Sigmoid colon (tissue), 7 donors: Measurements from ENCODE around the gene SRPX. TPM values are rescaled to one million over a fixed set of nuclear protein-coding genes. Genes with fewer than 3 reads are reported as not detected.

Experiments
- DNase-seq: peaks from one replicate; pipeline ENCODE4 v3.0.0-alpha.2; 2019
- H3K27ac ChIP-seq, 4 donors: fragments of 200-600 bp; sonication (generic); one replicate each; pipeline ENCODE4 v1.5.1; 2016 to 2019; ENCODE audit warnings: mild to moderate bottlenecking in 1 of 4
- H3K27me3 ChIP-seq, 3 donors: fragments of 200-600 bp; sonication (generic); one replicate each; pipeline ENCODE4 v1.5.1; 2019; ENCODE audit warnings: mild to moderate bottlenecking in 1 of 3
- H3K36me3 ChIP-seq, 4 donors: fragments of 200-600 bp; sonication (generic); one replicate each; pipeline ENCODE4 v1.5.1; 2016 to 2019
- H3K4me1 ChIP-seq, 4 donors: fragments of 200-600 bp; sonication (generic); one replicate each; pipeline ENCODE4 v1.5.1; 2017 to 2019
- H3K4me3 ChIP-seq, 4 donors: fragments of 200-600 bp; sonication (generic); one replicate each; pipeline ENCODE4 v1.5.1; 2017 to 2019; ENCODE audit warnings: mild to moderate bottlenecking in 2 of 4, moderate library complexity in 1 of 4
- H3K9me3 ChIP-seq, 4 donors: fragments of 200-600 bp in 3 of 4; sonication (generic) in 3 of 4; one replicate each; pipeline versions ENCODE4 v1.5.1 to v1.6.1; 2013 to 2019
- CTCF ChIP-seq, 4 experiments: fragments of 450-650 bp in 3 of 4; fragments of 200-600 bp in 1 of 4; IDR thresholded peaks; one replicate each; pipeline ENCODE4 v1.5.1; 2016 to 2019; ENCODE audit warnings: antibody characterized with exemption in 4 of 4, mild to moderate bottlenecking in 3 of 4, moderate library complexity in 2 of 4
- EP300 ChIP-seq, 4 donors: sonication (generic); formaldehyde crosslinking; IDR thresholded peaks; one replicate each; pipeline ENCODE4 v1.6.1; 2017; ENCODE audit warnings: antibody characterized with exemption in 4 of 4
- POLR2A ChIP-seq, 2 donors: fragments of 450-650 bp; IDR thresholded peaks; one replicate each; pipeline ENCODE4 v1.6.1; 2016; ENCODE audit warnings: antibody characterized with exemption in 2 of 2, mild to moderate bottlenecking in 2 of 2, moderate library complexity in 2 of 2
- POLR2AphosphoS5 ChIP-seq, 4 donors: sonication (generic); formaldehyde crosslinking; IDR thresholded peaks; one replicate each; pipeline ENCODE4 v1.6.1; 2017; ENCODE audit warnings: antibody characterized with exemption in 4 of 4
- WGBS, 2 donors: extraction: QIAGEN DNeasy Blood & Tissue Kit; methylation state at CpG; one replicate each; pipeline ENCODE4 v1.1.7; 2013; 5-methylcytosine and 5-hydroxymethylcytosine counted together
- intact Hi-C: fragments of 100-400 bp; cut with DNase I; formaldehyde crosslinking; loops from one replicate; pipeline ENCODE4 v1.15.1; 2023
- polyA plus RNA-seq, 3 donors: library from polyadenylated mRNA; stranded (reverse); fragments of 200-250 nt; gene quantifications; one replicate each; pipeline ENCODE4 v1.2.3, GENCODE V29; 2013
- total RNA-seq, 4 donors: library from RNA; depleted of rRNA; stranded (reverse); fragments of >200 nt; gene quantifications; one replicate each; pipeline ENCODE4 v1.1.0, GENCODE V29; 2016
- donor health status: healthy with polysubstance abuse.
- donor health status: Bipolar disorder and iron deficiency.
- donor health status: healthy.

SRPX gene
- total and polyA plus RNA-seq, 7 donors: 12.0 to 169 (median 134) TPM

- no peak for TF ChIP-seq EP300 (IDR thresholded peaks at IDR 0.05)
- no peak for TF ChIP-seq POLR2AphosphoS5 (IDR thresholded peaks at IDR 0.05)
- no peak for TF ChIP-seq POLR2A (IDR thresholded peaks at IDR 0.05)
- no peak for TF ChIP-seq CTCF (IDR thresholded peaks at IDR 0.05)
- no peaks in the 10 kb centered on the region for H3K36me3 ChIP-seq
- intact Hi-C loops: loop anchor here (10.0 kb wide), 1 partner anchor 244 kb away; no protein-coding TSS in a partner anchor
Observed at GRCh38 chrX:38178396-38178795, 42.3 kb downstream of the SRPX start.

GRCh38 chrX:38175139-38175538 lies 45.5 kb downstream of the SRPX start:
- Histone ChIP-seq H3K4me1 (no peaks in the 10 kb centered on the region), H3K27me3 (no peaks in the 10 kb centered on the region), H3K4me3 (no peak overlapping the region), H3K9me3 (no peaks in the 10 kb centered on the region), H3K36me3 (peaks cover 0 to 11% (median 3%) of the 10 kb centered on the region in 4 donors), H3K27ac (no peak overlapping the region)
- TF ChIP-seq CTCF (IDR thresholded peaks at IDR 0.05): no peak
- no peak for TF ChIP-seq POLR2A (IDR thresholded peaks at IDR 0.05)
- no peak for TF ChIP-seq POLR2AphosphoS5 (IDR thresholded peaks at IDR 0.05)
- TF ChIP-seq EP300 (IDR thresholded peaks at IDR 0.05): no peak
- 10 to 40% methylated on average over 3 of the region's 3 CpGs for WGBS, 2 donors
- no peak for DNase-seq
- intact Hi-C loops: loop anchor here (10.0 kb wide), 1 partner anchor 240 kb away; no protein-coding TSS in a partner anchor

More at GRCh38 chrX:38178396-38178795, 42.3 kb downstream of the SRPX start:
- WGBS, 2 donors: 83 to 88% methylated on average over 2 of the region's 2 CpGs
- Histone ChIP-seq H3K27ac (no peak overlapping the region), H3K4me1 (peaks cover 0 to under 1% (median 0%) of the 10 kb centered on the region in 4 donors), H3K4me3 (no peak overlapping the region), H3K9me3 (no peaks in the 10 kb centered on the region), H3K27me3 (no peaks in the 10 kb centered on the region)
- DNase-seq: no peak

GRCh38 chrX:38172596-38172995 lies 48.1 kb downstream of the SRPX start:
- no peak overlapping the region for H3K27ac ChIP-seq
- no peaks in the 10 kb centered on the region for H3K9me3 ChIP-seq
- H3K36me3 ChIP-seq: peaks cover 0 to 11% (median 3%) of the 10 kb centered on the region in 4 donors
- intact Hi-C loops: loop anchor here (10.0 kb wide), 1 partner anchor 238 kb away; no protein-coding TSS in a partner anchor
- no peaks in the 10 kb centered on the region for H3K4me1 ChIP-seq
- no peaks in the 10 kb centered on the region for H3K27me3 ChIP-seq
- TF ChIP-seq EP300 (IDR thresholded peaks at IDR 0.05) (no peak), POLR2A (IDR thresholded peaks at IDR 0.05) (no peak), CTCF (IDR thresholded peaks at IDR 0.05) (no peak), POLR2AphosphoS5 (IDR thresholded peaks at IDR 0.05) (no peak)
- DNase-seq: no peak
- 85 to 89% methylated on average over 3 of the region's 3 CpGs for WGBS, 2 donors
- H3K4me3 ChIP-seq: no peak overlapping the region

- TF ChIP-seq POLR2AphosphoS5 (IDR thresholded peaks at IDR 0.05) (no peak), POLR2A (IDR thresholded peaks at IDR 0.05) (no peak), EP300 (IDR thresholded peaks at IDR 0.05) (no peak), CTCF (IDR thresholded peaks at IDR 0.05) (no peak)
- Histone ChIP-seq H3K27ac (no peak overlapping the region), H3K4me3 (no peak overlapping the region), H3K9me3 (no peaks in the 10 kb centered on the region), H3K27me3 (no peaks in the 10 kb centered on the region), H3K36me3 (peaks cover 0 to 11% (median 3%) of the 10 kb centered on the region in 4 donors), H3K4me1 (no peaks in the 10 kb centered on the region)
- 87 to 97% methylated on average over 1 of the region's 1 CpG for WGBS, 2 donors
- no peak for DNase-seq
- intact Hi-C loops: loop anchor here (10.0 kb wide), 1 partner anchor 236 kb away; no protein-coding TSS in a partner anchor
Observed at GRCh38 chrX:38170556-38170955, 50.1 kb downstream of the SRPX start.
